A673 (cell line): ENCODE data around the gene CDCP2. TPM values are rescaled to one million over a fixed set of nuclear protein-coding genes. Genes with fewer than 3 reads are reported as not detected.
A peak's percentile ranks its signal among the peaks of the same experiment; 100 is the strongest.

ENCODE experiments used
- BruUV-seq: library from RNA; stranded (reverse); fragments of 400-500 nt; replicated peaks from 2 replicates; lab custom pipeline; 2021; lab: Mats Ljungman, UMichigan
- CTCF ChIA-PET: fragments of 300-600 bp; sonication (Branson Sonifier 250); formaldehyde crosslinking; loops from one replicate; lab custom pipeline; 2022; ENCODE audit warnings: antibody characterized with exemption; lab: Charles Lee
- POLR2A ChIA-PET: fragments of 300-600 bp; sonication (Branson Sonifier 250); formaldehyde crosslinking; loops from one replicate; lab custom pipeline; 2022; ENCODE audit warnings: antibody characterized with exemption; ENCODE audit not compliant: low non-redundant PET; lab: Charles Lee
- DNase-seq: peaks from one replicate; pipeline ENCODE4 v3.0.0-alpha.2; 2015; ENCODE audit warnings: low spot score
- H3K27ac ChIP-seq: fragments of 200-600 bp; sonication (generic); 2 replicates; pipeline ENCODE4 v1.5.1; 2016; ENCODE audit warnings: mixed run types, low read depth, mild to moderate bottlenecking, mixed read lengths, antibody characterized with exemption, low read length; ENCODE audit not compliant: poor library complexity, severe bottlenecking
- H3K27me3 ChIP-seq: fragments of 200-600 bp; sonication (generic); replicated peaks from 2 replicates; pipeline ENCODE4 v1.6.1; 2017; ENCODE audit warnings: mixed run types, low read depth, mild to moderate bottlenecking, mixed read lengths, antibody characterized with exemption, low read length; ENCODE audit not compliant: insufficient read depth, poor library complexity
- H3K36me3 ChIP-seq: fragments of 200-600 bp; sonication (generic); 2 replicates; pipeline ENCODE4 v1.6.1; 2016; ENCODE audit warnings: mixed run types, mild to moderate bottlenecking, mixed read lengths, antibody characterized with exemption, low read length; ENCODE audit not compliant: insufficient read depth, poor library complexity, severe bottlenecking
- H3K4me1 ChIP-seq: fragments of 200-600 bp; sonication (generic); 2 replicates; pipeline ENCODE4 v1.6.1; 2017; ENCODE audit warnings: mixed run types, mild to moderate bottlenecking, mixed read lengths, antibody characterized with exemption, low read length; ENCODE audit not compliant: insufficient read depth, poor library complexity, severe bottlenecking
- H3K4me3 ChIP-seq: fragments of 200-600 bp; sonication (generic); 2 replicates; pipeline ENCODE4 v1.5.1; 2016; ENCODE audit warnings: low read depth, mixed run types, mild to moderate bottlenecking, mixed read lengths, low read length; ENCODE audit not compliant: poor library complexity, severe bottlenecking
- H3K9me3 ChIP-seq: fragments of 200-600 bp; sonication (generic); 2 replicates; pipeline ENCODE4 v1.6.1; 2016; ENCODE audit warnings: mixed run types, low read depth, mild to moderate bottlenecking, mixed read lengths, antibody characterized with exemption, low read length; ENCODE audit not compliant: poor library complexity, severe bottlenecking
- CTCF ChIP-seq: fragments of 300-800, 200-600 bp; sonication (generic); conservative IDR thresholded peaks from 2 replicates; pipeline ENCODE4 v1.5.1; 2017; ENCODE audit warnings: low read depth, mild to moderate bottlenecking, antibody characterized with exemption, low read length, moderate library complexity, mixed read lengths
- EZH2 ChIP-seq: fragments of 200-600 bp; sonication (generic); IDR thresholded peaks from 2 replicates; pipeline ENCODE4 v1.6.1; 2017; ENCODE audit warnings: borderline replicate concordance, low read depth, mild to moderate bottlenecking, mixed read lengths, antibody characterized with exemption, low read length; ENCODE audit not compliant: poor library complexity, severe bottlenecking
- intact Hi-C: fragments of 100-400 bp; cut with micrococcal nuclease; formaldehyde crosslinking; loops from one replicate; pipeline ENCODE4 v1.10.0; 2022; ENCODE audit not compliant: unreplicated experiment
- total RNA-seq: library from RNA; stranded (reverse); gene quantifications from 2 replicates; pipeline ENCODE4 v1.2.3, GENCODE V29; 2021

The CDCP2 gene
- total RNA-seq, 1 experiment from 2014 or later = not detected

GRCh38 chr1:54165146-54165545 is 12.3 kb upstream of the CDCP2 start:
- intact Hi-C loops = no loop called here
- no peak overlapping the region for H3K4me3 ChIP-seq
- no peaks in the 10 kb centered on the region for H3K36me3 ChIP-seq
- ChIA-PET POLR2A (no interaction called here), CTCF (interaction anchor here (0.6 to 0.7 kb wide), 2 partner anchors 44 to 308 kb away, joined by 3 to 5 read pairs; no protein-coding TSS in a partner anchor)
- no TSS peak for BruUV-seq
- no peak for TF ChIP-seq CTCF
- no peak for TF ChIP-seq EZH2
- no peaks in the 10 kb centered on the region for H3K27me3 ChIP-seq
- no peak for DNase-seq
- H3K27ac ChIP-seq = no peak overlapping the region
- no peaks in the 10 kb centered on the region for H3K4me1 ChIP-seq
- no peaks in the 10 kb centered on the region for H3K9me3 ChIP-seq

- TF ChIP-seq EZH2 (no peak), CTCF (no peak)
- CTCF ChIA-PET = no interaction called here
- Histone ChIP-seq H3K9me3 (no peaks in the 10 kb centered on the region), H3K27me3 (no peaks in the 10 kb centered on the region), H3K4me1 (no peaks in the 10 kb centered on the region), H3K4me3 (no peak overlapping the region), H3K27ac (no peak overlapping the region), H3K36me3 (no peaks in the 10 kb centered on the region)
- no peak for DNase-seq
- no TSS peak for BruUV-seq
- POLR2A ChIA-PET = no interaction called here
- intact Hi-C loops = no loop called here
These were observed 10.8 kb upstream of the CDCP2 start for GRCh38 chr1:54163573-54163972.

- ChIA-PET POLR2A (no interaction called here), CTCF (no interaction called here)
- H3K4me3 ChIP-seq = no peak overlapping the region
- DNase-seq = peak; percentile 14
- intact Hi-C loops = no loop called here
- H3K4me1 ChIP-seq = no peaks in the 10 kb centered on the region
- no TSS peak for BruUV-seq
- no peak overlapping the region for H3K27ac ChIP-seq
- no peaks in the 10 kb centered on the region for H3K27me3 ChIP-seq
- TF ChIP-seq EZH2 (no peak), CTCF (no peak)
- no peaks in the 10 kb centered on the region for H3K36me3 ChIP-seq
- H3K9me3 ChIP-seq = no peaks in the 10 kb centered on the region
These were observed 10.3 kb upstream of the CDCP2 start for GRCh38 chr1:54163051-54163450.
